DMS79 (cell line): Measurements from ENCODE around the gene LRRC8C.

ENCODE experiments used
- DNase-seq: peaks from one replicate; lab custom pipeline; 2025; lab: John Stamatoyannopoulos, UW

The LRRC8C gene

DNA sequence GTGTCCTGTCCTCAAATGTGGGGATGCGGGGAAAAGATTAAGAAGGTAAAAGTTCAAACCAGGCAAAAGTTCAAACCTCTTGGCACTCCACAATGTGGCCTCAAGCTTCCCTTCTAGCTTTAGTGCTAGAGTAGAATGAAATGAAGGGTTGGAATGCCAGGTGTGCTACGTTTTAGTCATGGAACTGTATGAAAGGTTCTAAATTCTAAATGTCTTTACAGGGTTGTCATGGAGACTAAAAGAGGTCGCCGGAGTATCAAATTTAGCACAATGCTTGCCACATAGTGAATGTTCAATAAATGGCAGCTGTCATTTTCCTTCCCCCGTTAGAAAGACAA is 130.7 kb downstream of the LRRC8C start:
- DNase-seq = no peak

DNA sequence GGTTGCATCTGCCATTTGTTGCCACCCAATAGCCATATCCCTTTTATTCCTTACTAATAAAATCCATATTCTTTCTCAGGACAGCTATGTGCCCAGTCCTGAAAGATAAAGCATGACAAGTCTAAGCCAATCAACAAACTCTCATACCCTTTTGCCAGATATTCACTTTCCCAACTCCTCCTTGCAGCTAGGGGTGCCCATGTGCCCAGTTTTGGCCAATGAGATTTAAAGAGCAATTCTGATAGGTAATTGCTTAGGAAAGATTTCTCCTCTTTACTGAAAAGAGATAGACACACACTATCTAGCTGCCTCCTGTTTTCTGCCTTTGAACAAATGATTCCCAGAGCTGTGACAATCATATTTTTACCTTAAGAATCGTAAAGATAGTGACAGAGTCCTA is 132.9 kb downstream of the LRRC8C start:
- no peak for DNase-seq

DNA sequence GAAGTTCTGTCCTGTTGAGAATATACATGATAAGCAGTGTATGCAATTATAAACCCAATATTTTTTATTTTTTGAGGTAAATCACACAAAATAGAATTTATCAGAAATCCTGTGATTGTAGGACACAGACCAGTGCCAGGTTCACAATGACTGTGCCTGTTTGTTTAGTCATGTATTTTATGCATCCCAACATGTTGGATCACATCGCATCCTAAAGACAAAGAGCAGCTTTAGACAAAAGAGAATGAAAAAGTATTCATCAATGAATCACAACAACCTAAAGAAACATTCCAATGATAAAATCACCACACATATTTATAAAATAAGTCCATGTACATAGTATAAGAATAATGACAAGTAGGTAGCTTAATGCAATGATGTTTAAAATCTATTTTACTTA is 134.7 kb downstream of the LRRC8C start:
- DNase-seq = no peak
